Kidney tubule cell (primary cell): ENCODE data around the gene EEA1.

Experiments used
- DNase-seq: peaks from one replicate; pipeline ENCODE4 v3.0.0-alpha.2; 2018; ENCODE audit warnings: low spot score

Gene EEA1

DNA sequence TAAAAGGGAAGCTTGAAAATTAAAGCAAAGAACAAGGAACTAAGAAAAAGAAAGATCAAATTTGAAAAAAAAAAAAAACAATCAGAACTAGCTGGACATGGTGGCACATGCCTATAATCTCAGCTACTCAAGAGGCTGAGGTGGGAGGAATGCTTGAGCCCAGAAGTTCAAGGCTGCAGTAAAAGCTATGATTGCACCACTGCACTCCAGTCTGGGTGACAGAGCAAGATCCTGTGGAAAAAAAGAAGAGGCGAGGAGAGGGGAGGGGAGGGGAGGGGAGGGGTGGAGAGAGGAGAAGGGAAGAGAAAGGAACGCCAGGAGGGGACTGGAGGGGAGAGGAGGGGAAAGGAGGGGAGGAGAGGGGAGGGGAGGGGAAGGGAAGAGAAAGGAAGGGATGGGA is 43.0 kb downstream of the EEA1 start:
- DNase-seq: no peak

DNA sequence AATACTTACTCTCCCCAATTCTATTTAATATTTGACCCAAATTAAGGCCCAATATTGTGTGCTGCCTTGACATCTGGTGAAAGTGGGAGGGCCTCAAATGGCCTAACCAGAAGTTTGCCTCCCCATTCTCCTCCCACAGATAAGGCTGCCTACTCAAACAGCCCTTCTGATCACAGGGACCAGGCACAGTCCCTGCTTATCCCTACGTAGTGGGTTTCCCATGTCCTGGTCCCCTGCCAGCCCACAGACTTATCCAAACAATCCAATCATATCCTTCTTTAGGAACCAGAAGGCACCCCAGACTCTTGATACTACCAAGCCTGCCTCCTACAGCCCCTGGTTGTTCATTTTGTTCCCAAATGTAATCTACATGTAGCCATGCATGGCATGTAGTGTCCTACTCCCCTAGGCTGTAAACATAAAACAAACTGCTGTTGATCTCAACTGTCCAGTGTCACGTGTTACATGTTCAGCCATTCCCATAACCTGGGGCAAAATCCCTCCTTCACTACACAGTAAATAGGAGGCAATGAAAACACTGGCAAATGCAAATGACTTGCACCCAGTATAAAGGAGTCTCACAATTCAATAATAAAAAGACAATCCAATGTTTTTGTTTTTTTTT is 49.3 kb downstream of the EEA1 start:
- no peak for DNase-seq

- DNase-seq: no peak
Measured at GRCh38 chr12:92877904-92878303, 51.2 kb downstream of the EEA1 start.

DNA sequence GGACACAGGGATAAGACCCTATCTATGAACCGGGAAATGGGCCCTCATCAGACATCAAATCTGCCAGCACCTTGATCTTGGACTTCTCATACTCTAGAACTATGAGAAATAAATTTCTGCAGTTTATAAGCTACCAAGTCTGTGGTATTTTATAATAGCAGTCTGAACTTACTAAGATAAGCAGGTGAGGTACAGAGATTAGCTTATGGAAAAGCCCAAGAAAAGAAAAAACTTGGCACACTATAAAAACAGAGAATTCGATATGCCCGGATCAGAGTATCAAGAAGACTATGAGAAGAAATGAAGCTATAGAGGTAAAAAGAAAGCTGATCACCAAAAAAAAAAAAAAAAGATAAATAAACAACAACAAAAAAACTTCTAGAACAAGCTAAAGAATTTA is 52.6 kb downstream of the EEA1 start:
- no peak for DNase-seq

- DNase-seq: no peak
Measured at GRCh38 chr12:92871116-92871515, 58.0 kb downstream of the EEA1 start.

DNA sequence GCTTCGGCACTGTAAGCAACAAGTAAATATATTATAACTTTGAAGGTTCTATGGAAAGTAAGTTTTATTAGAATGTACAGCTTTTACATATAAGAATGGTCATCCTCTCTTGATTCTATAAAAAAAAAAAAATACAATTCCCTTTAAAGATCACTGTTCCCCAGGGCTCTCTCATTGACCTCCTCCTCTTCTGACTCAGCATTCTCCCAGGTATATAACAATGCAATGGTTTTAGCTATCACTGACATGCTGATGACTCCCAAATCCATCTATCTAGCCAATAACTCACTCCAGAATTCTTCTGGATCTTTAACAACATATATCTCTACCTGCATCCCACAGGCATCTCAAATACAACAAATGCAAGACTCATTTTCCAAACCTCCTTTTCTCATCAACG is 62.7 kb downstream of the EEA1 start:
- no peak for DNase-seq

- no peak for DNase-seq
Measured at GRCh38 chr12:92863251-92863650, 65.8 kb downstream of the EEA1 start.

DNA sequence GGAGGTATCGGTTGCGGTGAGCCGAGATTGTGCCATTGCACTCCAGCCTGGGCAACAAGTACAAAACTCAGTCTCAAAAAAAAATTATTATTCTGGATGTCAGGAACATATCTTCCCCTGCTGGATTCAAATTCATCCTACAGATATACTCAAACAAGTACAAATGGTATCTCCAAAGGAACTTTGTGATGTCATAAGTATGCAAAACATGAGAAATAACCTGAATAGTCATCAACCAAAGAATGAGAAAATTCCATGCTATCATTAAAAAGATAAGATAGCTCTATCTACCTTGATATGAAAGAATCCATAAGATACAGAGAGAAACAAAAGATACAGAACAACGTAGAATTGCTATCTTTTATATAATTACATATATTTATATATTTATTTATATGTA is 67.7 kb downstream of the EEA1 start:
- no peak for DNase-seq

- DNase-seq: no peak
Measured at GRCh38 chr12:92860521-92860920, 68.6 kb downstream of the EEA1 start.

DNA sequence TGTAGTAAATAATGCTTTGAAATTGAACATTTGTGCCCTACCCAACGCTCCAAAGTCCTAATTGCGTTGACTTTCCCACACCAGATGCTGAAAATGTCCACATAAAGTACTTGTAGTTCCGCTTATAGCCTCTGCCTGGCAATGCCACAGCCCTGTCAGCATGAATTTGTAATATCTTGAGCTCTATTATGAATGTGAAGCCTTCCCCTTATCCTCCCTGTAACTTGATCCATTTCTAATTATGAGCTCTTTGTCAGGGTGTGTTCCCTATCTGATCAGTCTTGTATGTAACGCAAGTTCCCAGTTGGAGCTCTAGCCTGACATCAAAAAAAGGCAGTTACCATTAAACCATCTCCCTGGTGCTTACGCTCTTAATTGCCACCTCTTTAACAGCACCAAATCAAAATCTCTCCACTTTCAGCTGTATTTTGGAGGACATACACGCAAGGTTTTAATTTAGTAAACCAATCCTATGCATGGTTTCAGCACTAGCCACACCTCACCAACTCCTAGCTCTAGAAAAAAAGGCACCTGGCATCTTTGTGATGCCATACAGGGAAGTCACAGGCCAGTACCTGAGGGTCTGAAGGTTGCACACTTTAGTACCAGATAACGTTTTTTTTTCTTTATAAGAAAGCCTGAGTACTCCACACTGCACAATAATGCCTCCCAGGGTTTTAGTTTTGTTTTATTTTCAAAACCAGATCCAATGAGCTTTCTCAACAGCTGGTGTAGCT is 69.3 kb downstream of the EEA1 start:
- DNase-seq: no peak

DNA sequence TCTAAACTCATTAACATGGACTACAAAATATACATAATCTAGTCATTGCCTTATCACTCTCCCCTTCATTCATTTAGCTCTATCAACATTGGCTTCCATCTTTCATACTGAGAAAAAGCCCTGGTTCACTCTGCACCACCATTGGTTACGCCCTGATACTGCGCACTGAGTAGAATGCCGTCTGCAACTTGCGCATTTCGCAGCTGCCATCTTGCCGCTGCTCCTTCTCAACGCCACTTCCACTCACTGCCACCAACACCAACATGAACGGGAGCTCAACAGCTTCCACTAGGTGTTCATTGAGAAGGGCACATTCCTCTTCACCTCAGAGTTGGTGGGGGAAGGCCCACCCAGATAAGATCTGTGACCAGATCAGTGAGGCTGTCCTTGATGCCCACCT is 71.3 kb downstream of the EEA1 start:
- DNase-seq: no peak

GRCh38 chr12:92854344-92854743 is 74.8 kb downstream of the EEA1 start:
- DNase-seq: no peak

DNA sequence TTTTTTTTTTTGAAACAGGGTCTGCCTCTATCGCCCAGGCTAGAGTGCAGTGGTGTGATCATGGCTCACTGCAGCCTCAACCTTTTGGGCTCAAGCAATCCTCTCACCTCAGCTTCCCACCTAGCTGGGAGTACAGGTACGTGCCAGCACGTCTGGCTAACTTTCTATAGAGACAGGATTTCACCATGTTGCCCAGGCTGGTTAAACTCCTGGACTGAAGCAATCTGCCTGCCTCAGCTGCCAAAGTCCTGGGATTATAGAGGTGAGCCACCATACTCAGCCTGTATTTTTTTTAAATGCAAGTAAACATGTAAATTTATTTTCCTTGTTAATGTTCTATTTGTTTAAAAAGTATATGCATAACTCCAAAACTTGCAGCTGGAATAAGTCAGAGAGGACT is 80.4 kb downstream of the EEA1 start:
- no peak for DNase-seq

- no peak for DNase-seq
Measured at GRCh38 chr12:92847368-92847767, 81.7 kb downstream of the EEA1 start.

- no peak for DNase-seq
Measured at GRCh38 chr12:92845329-92845728, 83.8 kb downstream of the EEA1 start.

DNA sequence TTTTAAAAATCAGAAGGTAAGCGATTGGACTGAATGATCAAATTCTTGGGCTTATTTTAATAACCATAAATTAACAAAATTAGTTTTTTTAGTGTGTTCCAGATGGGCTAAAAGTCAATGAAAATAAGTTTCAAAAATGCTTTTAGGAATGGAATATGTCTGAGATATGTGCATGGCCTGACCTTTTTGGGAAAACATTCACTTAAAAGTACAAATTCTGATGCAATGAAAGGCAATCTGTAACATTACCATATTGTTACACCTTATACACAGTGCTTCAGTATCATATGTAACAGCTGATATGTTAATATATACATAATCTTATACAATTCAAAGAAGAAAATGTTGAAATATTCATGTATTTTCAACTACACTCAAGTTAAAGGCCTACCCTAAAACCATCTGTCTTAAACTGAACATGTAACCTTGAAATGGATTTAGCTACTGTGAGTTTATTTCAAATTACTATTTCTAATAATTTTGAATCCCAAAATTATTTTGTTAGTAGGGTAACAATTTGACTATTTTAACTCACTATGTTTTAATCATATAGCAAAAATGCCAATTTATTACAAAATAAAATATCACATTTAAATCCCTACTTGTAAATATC is 84.8 kb downstream of the EEA1 start:
- no peak for DNase-seq

- DNase-seq: no peak
Measured at GRCh38 chr12:92829686-92830282, 99.3 kb downstream of the EEA1 start.

DNA sequence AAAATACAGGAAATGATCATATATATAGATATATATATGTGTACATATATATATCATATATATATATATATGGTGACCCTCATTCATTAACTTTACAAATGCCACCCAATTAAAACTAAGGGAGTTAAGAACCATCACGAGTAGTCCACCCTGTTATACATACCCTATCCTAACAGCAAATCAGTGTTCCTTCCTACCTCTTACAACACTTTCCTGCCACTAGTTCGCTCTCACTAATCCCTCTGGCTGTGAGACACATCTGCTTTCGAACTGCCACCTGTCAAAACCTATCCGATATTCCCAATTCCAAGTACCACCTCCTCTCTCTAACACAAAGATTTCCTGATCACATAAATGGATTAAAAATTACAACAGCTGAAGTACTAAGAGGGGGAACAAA is 100.5 kb downstream of the EEA1 start:
- DNase-seq: no peak

- peak; percentile 42 for DNase-seq
Measured at GRCh38 chr12:92827836-92828431, 101.2 kb downstream of the EEA1 start.

DNA sequence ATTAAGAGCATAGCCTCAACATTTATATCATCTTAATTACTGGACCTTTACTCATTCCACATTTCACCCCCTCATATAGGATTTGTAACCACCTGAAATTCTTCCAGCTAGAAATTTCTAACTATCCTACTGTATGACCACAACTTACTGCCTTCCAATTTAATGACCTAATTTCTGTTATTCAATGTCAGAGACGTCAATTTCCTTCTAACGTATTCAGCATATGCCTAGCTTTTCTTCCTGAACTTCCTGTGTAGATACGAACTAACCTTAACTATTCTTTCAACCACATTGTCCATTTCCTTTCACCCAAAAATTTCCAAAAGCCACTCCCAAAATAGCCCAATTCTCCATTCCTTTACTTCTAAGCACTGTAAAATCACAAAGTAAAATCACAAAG is 108.0 kb downstream of the EEA1 start:
- DNase-seq: no peak

DNA sequence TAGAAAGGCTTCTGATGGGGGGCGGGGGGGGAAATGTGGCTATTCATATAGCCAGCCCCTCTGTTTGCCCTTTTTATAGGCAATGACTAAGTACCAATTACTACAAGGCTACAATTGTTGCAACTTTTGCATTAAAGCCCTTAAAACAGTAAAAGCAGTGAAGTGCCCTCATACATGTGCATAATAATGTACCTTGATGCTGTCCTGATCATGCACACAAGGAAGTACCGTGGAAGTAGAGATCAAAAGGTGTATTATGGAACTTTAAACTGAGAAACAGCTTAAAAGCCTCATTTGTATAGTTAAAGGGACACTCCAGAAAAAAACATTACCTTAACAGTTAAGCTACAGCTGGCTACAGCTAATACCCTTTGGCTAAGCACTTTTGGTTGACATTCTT is 114.5 kb downstream of the EEA1 start:
- no peak for DNase-seq

GRCh38 chr12:92810370-92810769 is 118.7 kb downstream of the EEA1 start:
- no peak for DNase-seq

- DNase-seq: no peak
Measured at GRCh38 chr12:92803903-92804302, 125.2 kb downstream of the EEA1 start.
